ENCODE data around the gene SPATA16.

DNA sequence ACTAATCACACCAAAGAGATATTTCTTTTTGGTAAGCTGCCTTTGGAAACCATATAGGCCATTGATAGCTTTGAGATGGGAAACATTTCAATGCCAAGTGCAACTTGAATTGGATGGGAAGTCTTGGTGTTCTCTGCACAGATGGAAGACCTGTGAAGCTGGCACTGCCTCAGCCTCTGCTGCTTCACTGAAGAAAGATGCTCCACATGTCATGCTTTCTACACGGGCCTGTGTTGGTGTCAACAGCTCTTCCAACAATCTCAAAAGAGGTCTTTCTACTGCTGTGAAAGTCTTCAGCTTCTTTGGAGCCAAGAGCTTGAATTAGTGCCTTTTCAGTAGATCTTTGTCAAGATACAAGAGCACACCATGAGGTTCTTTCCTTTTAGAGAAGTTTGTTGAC lies 169.0 kb downstream of the SPATA16 start:
- TF ChIP-seq CTCF (conservative IDR thresholded peaks at IDR 0.05; ENCODE audit: low read depth in 2 of 2) (no peak), POLR2AphosphoS5 (IDR thresholded peaks at IDR 0.05; ENCODE audit: low read depth) (no peak), EZH2phosphoT487 (IDR thresholded peaks at IDR 0.05; ENCODE audit: unreplicated experiment) (no peak), ZNF331 (CRISPR knock-in tag; IDR thresholded peaks at IDR 0.05; ENCODE audit: low read depth) (no peak), NANOG (IDR thresholded peaks at IDR 0.05; ENCODE audit: borderline replicate concordance) (no peak), EZH2 (IDR thresholded peaks at IDR 0.05; ENCODE audit: low read depth, unreplicated experiment) (no peak), JUNB (IDR thresholded peaks at IDR 0.05; ENCODE audit: unreplicated experiment) (no peak), ETS1 (IDR thresholded peaks at IDR 0.05) (no peak), CREB1 (CRISPR knock-in tag; IDR thresholded peaks at IDR 0.05; ENCODE audit: low read depth) (no peak), ZNF114 (CRISPR knock-in tag; IDR thresholded peaks at IDR 0.05) (no peak)
- TF ChIP-seq, protein P1, sequence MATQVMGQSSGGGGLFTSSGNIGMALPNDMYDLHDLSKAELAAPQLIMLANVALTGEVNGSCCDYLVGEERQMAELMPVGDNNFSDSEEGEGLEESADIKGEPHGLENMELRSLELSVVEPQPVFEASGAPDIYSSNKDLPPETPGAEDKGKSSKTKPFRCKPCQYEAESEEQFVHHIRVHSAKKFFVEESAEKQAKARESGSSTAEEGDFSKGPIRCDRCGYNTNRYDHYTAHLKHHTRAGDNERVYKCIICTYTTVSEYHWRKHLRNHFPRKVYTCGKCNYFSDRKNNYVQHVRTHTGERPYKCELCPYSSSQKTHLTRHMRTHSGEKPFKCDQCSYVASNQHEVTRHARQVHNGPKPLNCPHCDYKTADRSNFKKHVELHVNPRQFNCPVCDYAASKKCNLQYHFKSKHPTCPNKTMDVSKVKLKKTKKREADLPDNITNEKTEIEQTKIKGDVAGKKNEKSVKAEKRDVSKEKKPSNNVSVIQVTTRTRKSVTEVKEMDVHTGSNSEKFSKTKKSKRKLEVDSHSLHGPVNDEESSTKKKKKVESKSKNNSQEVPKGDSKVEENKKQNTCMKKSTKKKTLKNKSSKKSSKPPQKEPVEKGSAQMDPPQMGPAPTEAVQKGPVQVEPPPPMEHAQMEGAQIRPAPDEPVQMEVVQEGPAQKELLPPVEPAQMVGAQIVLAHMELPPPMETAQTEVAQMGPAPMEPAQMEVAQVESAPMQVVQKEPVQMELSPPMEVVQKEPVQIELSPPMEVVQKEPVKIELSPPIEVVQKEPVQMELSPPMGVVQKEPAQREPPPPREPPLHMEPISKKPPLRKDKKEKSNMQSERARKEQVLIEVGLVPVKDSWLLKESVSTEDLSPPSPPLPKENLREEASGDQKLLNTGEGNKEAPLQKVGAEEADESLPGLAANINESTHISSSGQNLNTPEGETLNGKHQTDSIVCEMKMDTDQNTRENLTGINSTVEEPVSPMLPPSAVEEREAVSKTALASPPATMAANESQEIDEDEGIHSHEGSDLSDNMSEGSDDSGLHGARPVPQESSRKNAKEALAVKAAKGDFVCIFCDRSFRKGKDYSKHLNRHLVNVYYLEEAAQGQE (IDR thresholded peaks at IDR 0.05; ENCODE audit: unreplicated experiment) = no peak
